Fibroblast of pulmonary artery (primary cell): Measurements from ENCODE around the gene RCAN1.

Source experiments
- DNase-seq: peaks from one replicate; pipeline ENCODE4 v3.0.0-alpha.2; 2010; ENCODE audit warnings: low read depth
- H3K4me3 ChIP-seq: replicated peaks from 2 replicates; pipeline ENCODE4 v1.5.1; 2011; ENCODE audit warnings: low read depth, mild to moderate bottlenecking, control low read depth, low read length, moderate library complexity
- TF ChIP-seq, protein P1 (sequence below): IDR thresholded peaks from 2 replicates; pipeline ENCODE4 v1.5.1; 2011; ENCODE audit warnings: mild to moderate bottlenecking, control low read depth, low read length, inconsistent platforms; ENCODE audit errors: missing control alignments

RCAN1 gene

GRCh38 chr21:34524646-34525601 is 90.0 kb downstream of the RCAN1 start:
- peak overlapping the region; percentile 65 for H3K4me3 ChIP-seq
- TF ChIP-seq, protein P1, sequence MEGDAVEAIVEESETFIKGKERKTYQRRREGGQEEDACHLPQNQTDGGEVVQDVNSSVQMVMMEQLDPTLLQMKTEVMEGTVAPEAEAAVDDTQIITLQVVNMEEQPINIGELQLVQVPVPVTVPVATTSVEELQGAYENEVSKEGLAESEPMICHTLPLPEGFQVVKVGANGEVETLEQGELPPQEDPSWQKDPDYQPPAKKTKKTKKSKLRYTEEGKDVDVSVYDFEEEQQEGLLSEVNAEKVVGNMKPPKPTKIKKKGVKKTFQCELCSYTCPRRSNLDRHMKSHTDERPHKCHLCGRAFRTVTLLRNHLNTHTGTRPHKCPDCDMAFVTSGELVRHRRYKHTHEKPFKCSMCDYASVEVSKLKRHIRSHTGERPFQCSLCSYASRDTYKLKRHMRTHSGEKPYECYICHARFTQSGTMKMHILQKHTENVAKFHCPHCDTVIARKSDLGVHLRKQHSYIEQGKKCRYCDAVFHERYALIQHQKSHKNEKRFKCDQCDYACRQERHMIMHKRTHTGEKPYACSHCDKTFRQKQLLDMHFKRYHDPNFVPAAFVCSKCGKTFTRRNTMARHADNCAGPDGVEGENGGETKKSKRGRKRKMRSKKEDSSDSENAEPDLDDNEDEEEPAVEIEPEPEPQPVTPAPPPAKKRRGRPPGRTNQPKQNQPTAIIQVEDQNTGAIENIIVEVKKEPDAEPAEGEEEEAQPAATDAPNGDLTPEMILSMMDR, result no peak
- DNase-seq, result peak; percentile 61

DNA sequence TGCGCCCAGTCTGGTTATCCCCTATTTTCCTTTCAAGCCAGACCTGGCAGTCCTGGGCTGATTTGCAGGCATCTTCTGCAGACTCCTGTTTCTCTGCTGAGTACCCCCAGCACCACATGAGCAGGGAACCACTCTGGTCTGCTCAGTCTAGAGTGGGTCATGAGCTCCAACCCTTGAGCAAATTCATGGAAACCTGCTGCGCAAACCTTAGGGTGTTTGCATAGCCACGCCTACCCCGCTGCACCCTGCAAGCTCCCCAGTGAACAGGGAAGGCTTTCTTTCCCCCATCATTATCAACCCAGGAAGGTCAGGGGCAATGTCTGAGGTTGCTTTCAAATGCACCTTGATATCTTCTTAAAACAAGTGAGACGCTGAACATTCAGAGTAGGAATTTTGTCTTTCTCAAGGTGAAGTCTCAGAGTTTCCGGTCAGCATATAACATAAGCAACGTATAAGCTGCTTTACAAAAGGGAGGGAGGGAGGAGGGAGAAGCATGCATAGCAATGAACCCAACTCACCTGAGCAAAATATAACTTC is 91.8 kb downstream of the RCAN1 start:
- TF ChIP-seq, protein P1, result no peak
- DNase-seq, result no peak
- H3K4me3 ChIP-seq, result no peak overlapping the region

GRCh38 chr21:34522284-34522683 is 92.6 kb downstream of the RCAN1 start:
- no peak overlapping the region for H3K4me3 ChIP-seq
- DNase-seq, result no peak
- TF ChIP-seq, protein P1, result no peak

GRCh38 chr21:34521561-34521960 is 93.4 kb downstream of the RCAN1 start:
- TF ChIP-seq, protein P1, result no peak
- DNase-seq, result no peak
- no peak overlapping the region for H3K4me3 ChIP-seq

GRCh38 chr21:34520764-34521508 is 94.0 kb downstream of the RCAN1 start:
- no peak overlapping the region for H3K4me3 ChIP-seq
- TF ChIP-seq, protein P1, result no peak
- no peak for DNase-seq

GRCh38 chr21:34520281-34520680 is 94.6 kb downstream of the RCAN1 start:
- DNase-seq, result no peak
- no peak overlapping the region for H3K4me3 ChIP-seq
- TF ChIP-seq, protein P1, result no peak
